Measurements from ENCODE around the gene SUPT5H. TPM values are rescaled to one million over a fixed set of nuclear protein-coding genes. Genes with fewer than 3 reads are reported as not detected.
A peak's percentile ranks its signal among the peaks of the same experiment; 100 is the strongest.

The SUPT5H gene
- total and polyA plus RNA-seq, 2 of the 13 experiments (the other 11 are each of a cell fraction or from before 2014, with no cell fraction given): 48.2 to 51.7 TPM

- H3K27me3 ChIP-seq (ENCODE audit: control insufficient read depth in 1 of 2, insufficient read depth in 2 of 2, low read length in 2 of 2): no peaks in the 10 kb centered on the region
- ATAC-seq: peak; percentile 72
- H3K9ac ChIP-seq (ENCODE audit: insufficient read depth, low read depth, low read length): peak overlapping the region; percentile 85
- POLR2A ChIA-PET: interaction anchor here (0.5 to 3.4 kb wide), 13 partner anchors 10 to 1620 kb away, joined by 3 to 123 read pairs (median 10); partner anchors contain the start of genes EID2, EID2B, PLEKHG2 and RPS16
- H3K27ac ChIP-seq (ENCODE audit: extremely low read length, insufficient read depth, low read length): peak overlapping the region; percentile 98
- no peaks in the 10 kb centered on the region for H4K20me1 ChIP-seq (ENCODE audit: insufficient read depth, low read length)
- peak; percentile 95 for DNase-seq (ENCODE audit: low spot score)
- peak; percentile 92 for FAIRE-seq
- peaks cover 59% of the 10 kb centered on the region for H3K4me1 ChIP-seq (ENCODE audit: insufficient read depth, low read length)
- H3K4me3 ChIP-seq (replicated peaks in 1 of 3; ENCODE audit: insufficient read depth in 1 of 3, low read depth in 2 of 3, low read length in 3 of 3): peak overlapping the region; percentile 29 to 57 (median 34)
- no peaks in the 10 kb centered on the region for H3K9me3 ChIP-seq (ENCODE audit: low read length)
- 33% methylated on average over 8 of the region's 17 CpGs for WGBS (ENCODE audit: low lambda C conversion rate)
- intact Hi-C loops (cut with micrococcal nuclease; ENCODE audit: unreplicated experiment) (loop anchor here (1.0 kb wide), 2 partner anchors 7 to 14 kb away; no protein-coding TSS in a partner anchor), in situ Hi-C loops (cut with HindIII; ENCODE audit: extremely low pct_ligation_motif_present, low pct_unique_long_range_greater_than_20kb) (no loop called here)
- no TSS peak for BruUV-seq (replicated peaks)
- H2AFZ ChIP-seq (ENCODE audit: low read length): no peak overlapping the region
- H3K36me3 ChIP-seq (replicated peaks in 1 of 2; ENCODE audit: control insufficient read depth in 1 of 2, insufficient read depth in 2 of 2, low read length in 2 of 2): peaks cover 2 to 11% of the 10 kb centered on the region in 2 experiments; a peak in 3 of 5 replicates
- peak overlapping the region; percentile 88 for H3K4me2 ChIP-seq (ENCODE audit: low read depth, low read length)
- no peaks in the 10 kb centered on the region for H3K79me2 ChIP-seq (ENCODE audit: insufficient read depth, low read length)
- CTCF ChIA-PET (ENCODE audit: low intra/inter-chr PET ratio, low total read pairs): interaction anchor here (1.1 to 4.2 kb wide), 2 partner anchors 9 to 14 kb away, joined by 3 to 127 read pairs; partner anchors contain the start of gene PLEKHG2
- no peak for TF ChIP-seq REL (CRISPR knock-in tag; conservative IDR thresholded peaks at IDR 0.05)
- TF ChIP-seq ZNF335 (CRISPR knock-in tag; IDR thresholded peaks at IDR 0.05): peak; percentile 74; the same call in 1 of the 2 replicates
- no peak for TF ChIP-seq ZNF724P (CRISPR knock-in tag; IDR thresholded peaks at IDR 0.05; ENCODE audit: borderline replicate concordance)
- peak; percentile 95 for TF ChIP-seq RARA (CRISPR knock-in tag; IDR thresholded peaks at IDR 0.05)
- TF ChIP-seq CTCF (CRISPR knock-in tag; IDR thresholded peaks at IDR 0.05): peak; percentile 100
- TF ChIP-seq PBX2 (CRISPR knock-in tag; IDR thresholded peaks at IDR 0.05): no peak
- TF ChIP-seq ZFP82 (CRISPR knock-in tag; IDR thresholded peaks at IDR 0.05; ENCODE audit: borderline replicate concordance): no peak
- TF ChIP-seq, protein P1, sequence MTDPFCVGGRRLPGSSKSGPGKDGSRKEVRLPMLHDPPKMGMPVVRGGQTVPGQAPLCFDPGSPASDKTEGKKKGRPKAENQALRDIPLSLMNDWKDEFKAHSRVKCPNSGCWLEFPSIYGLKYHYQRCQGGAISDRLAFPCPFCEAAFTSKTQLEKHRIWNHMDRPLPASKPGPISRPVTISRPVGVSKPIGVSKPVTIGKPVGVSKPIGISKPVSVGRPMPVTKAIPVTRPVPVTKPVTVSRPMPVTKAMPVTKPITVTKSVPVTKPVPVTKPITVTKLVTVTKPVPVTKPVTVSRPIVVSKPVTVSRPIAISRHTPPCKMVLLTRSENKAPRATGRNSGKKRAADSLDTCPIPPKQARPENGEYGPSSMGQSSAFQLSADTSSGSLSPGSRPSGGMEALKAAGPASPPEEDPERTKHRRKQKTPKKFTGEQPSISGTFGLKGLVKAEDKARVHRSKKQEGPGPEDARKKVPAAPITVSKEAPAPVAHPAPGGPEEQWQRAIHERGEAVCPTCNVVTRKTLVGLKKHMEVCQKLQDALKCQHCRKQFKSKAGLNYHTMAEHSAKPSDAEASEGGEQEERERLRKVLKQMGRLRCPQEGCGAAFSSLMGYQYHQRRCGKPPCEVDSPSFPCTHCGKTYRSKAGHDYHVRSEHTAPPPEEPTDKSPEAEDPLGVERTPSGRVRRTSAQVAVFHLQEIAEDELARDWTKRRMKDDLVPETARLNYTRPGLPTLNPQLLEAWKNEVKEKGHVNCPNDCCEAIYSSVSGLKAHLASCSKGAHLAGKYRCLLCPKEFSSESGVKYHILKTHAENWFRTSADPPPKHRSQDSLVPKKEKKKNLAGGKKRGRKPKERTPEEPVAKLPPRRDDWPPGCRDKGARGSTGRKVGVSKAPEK (CRISPR knock-in tag; IDR thresholded peaks at IDR 0.05; ENCODE audit: borderline replicate concordance): no peak; the same call in 1 of the 2 replicates
- no peak for TF ChIP-seq ATF5 (CRISPR knock-in tag; IDR thresholded peaks at IDR 0.05; ENCODE audit: low read depth)
- peak; percentile 4 for TF ChIP-seq MED8 (CRISPR knock-in tag; IDR thresholded peaks at IDR 0.05; ENCODE audit: insufficient replicate concordance)
- peak; percentile 97 for TF ChIP-seq STAG1 (CRISPR knock-in tag; IDR thresholded peaks at IDR 0.05)
- peak; percentile 26; the same call in 1 of the 2 replicates for TF ChIP-seq ZNF33B (CRISPR knock-in tag; IDR thresholded peaks at IDR 0.05)
- TF ChIP-seq NAIF1 (CRISPR knock-in tag; IDR thresholded peaks at IDR 0.05; ENCODE audit: borderline replicate concordance): no peak
- TF ChIP-seq, protein P2, sequence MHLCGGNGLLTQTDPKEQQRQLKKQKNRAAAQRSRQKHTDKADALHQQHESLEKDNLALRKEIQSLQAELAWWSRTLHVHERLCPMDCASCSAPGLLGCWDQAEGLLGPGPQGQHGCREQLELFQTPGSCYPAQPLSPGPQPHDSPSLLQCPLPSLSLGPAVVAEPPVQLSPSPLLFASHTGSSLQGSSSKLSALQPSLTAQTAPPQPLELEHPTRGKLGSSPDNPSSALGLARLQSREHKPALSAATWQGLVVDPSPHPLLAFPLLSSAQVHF (CRISPR knock-in tag; IDR thresholded peaks at IDR 0.05): peak; percentile 78; the same call in 1 of the 2 replicates
Observed at GRCh38 chr19:39397360-39398296, 47.8 kb upstream of the SUPT5H start.
